Tibial artery (tissue), 4 donors: ENCODE results near the gene SNCA.

ENCODE experiments used
- DNase-seq, 2 donors: peaks; one replicate each; pipeline ENCODE4 v3.0.0-alpha.2; 2019
- H3K27ac ChIP-seq, 2 donors: fragments of 200-600 bp; sonication (generic) in 1 of 2; 1 replicate in 1 of 2; 2 replicates in 1 of 2; pipeline ENCODE4 v1.5.1; 2018 to 2019; ENCODE audit warnings: mild to moderate bottlenecking in 1 of 2
- H3K27me3 ChIP-seq, 2 donors: fragments of 200-600 bp; sonication (generic) in 1 of 2; one replicate each; pipeline versions ENCODE4 v1.5.1 to v1.6.0; 2016 to 2019
- H3K36me3 ChIP-seq, 3 donors: fragments of 200-600 bp; sonication (generic) in 2 of 3; one replicate each; pipeline ENCODE4 v1.5.1; 2016 to 2019; ENCODE audit warnings: mild to moderate bottlenecking in 2 of 3
- H3K4me1 ChIP-seq, 4 donors: fragments of 200-600 bp; sonication (generic) in 2 of 4; 1 replicate in 3 of 4; 2 replicates in 1 of 4; pipeline ENCODE4 v1.5.1; 2016 to 2019
- H3K4me3 ChIP-seq, 2 donors: fragments of 200-600 bp; sonication (generic) in 1 of 2; 1 replicate in 1 of 2; 2 replicates in 1 of 2; pipeline ENCODE4 v1.5.1; 2018 to 2019; ENCODE audit warnings: mild to moderate bottlenecking in 2 of 2
- H3K9me3 ChIP-seq, 3 donors: fragments of 200-600 bp; sonication (generic) in 1 of 3; one replicate each; pipeline ENCODE4 v1.5.1; 2016 to 2019
- CTCF ChIP-seq, 2 experiments: fragments of 200-600 bp in 1 of 2; fragments of 450-650 bp in 1 of 2; IDR thresholded peaks; one replicate each; pipeline ENCODE4 v1.5.1; 2017 to 2019; ENCODE audit warnings: antibody characterized with exemption in 2 of 2, mild to moderate bottlenecking in 1 of 2, moderate library complexity in 1 of 2
- intact Hi-C: fragments of 100-400 bp; cut with DNase I; formaldehyde crosslinking; loops from one replicate; pipeline ENCODE4 v1.15.0; 2023; ENCODE audit warnings: low total_unique reads

Gene SNCA

GRCh38 chr4:89755220-89755619 lies 81.7 kb downstream of the SNCA start:
- peaks cover 0 to 12% (median 3%) of the 10 kb centered on the region in 4 donors for H3K4me1 ChIP-seq
- no peak for DNase-seq
- intact Hi-C loops: no loop called here
- H3K9me3 ChIP-seq: no peaks in the 10 kb centered on the region
- H3K27ac ChIP-seq: no peak overlapping the region
- no peak for TF ChIP-seq CTCF (IDR thresholded peaks at IDR 0.05)
- no peaks in the 10 kb centered on the region for H3K27me3 ChIP-seq
- H3K4me3 ChIP-seq: no peak overlapping the region
- no peaks in the 10 kb centered on the region for H3K36me3 ChIP-seq

DNA sequence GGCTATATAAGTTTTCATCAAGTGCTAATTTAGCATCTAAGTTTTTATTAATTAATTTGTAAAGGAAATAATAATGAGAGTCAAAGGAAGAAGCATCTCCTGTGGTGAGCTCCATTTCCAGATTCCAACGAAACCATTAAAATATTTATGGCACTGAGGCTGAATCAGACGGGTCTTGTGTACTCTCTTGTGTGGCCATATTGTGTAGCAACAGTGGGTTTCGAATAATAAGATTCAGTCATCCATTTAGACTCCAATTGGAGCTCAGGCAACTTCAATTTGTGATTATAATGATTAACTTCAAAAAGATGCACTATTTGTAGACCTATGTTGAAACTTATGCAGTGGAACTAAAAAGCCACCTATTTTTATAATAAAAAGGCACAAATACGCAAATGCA lies 82.4 kb downstream of the SNCA start:
- peaks cover 0 to 12% (median 3%) of the 10 kb centered on the region in 4 donors for H3K4me1 ChIP-seq
- intact Hi-C loops: no loop called here
- H3K27ac ChIP-seq: no peak overlapping the region
- no peaks in the 10 kb centered on the region for H3K36me3 ChIP-seq
- no peaks in the 10 kb centered on the region for H3K27me3 ChIP-seq
- H3K4me3 ChIP-seq: no peak overlapping the region
- TF ChIP-seq CTCF (IDR thresholded peaks at IDR 0.05): no peak
- H3K9me3 ChIP-seq: no peaks in the 10 kb centered on the region
- DNase-seq: no peak

GRCh38 chr4:89753601-89754066 lies 83.3 kb downstream of the SNCA start:
- intact Hi-C loops: no loop called here
- Histone ChIP-seq H3K27ac (no peak overlapping the region), H3K4me1 (peaks cover 0 to 12% (median 3%) of the 10 kb centered on the region in 4 donors), H3K27me3 (no peaks in the 10 kb centered on the region), H3K4me3 (no peak overlapping the region), H3K9me3 (no peaks in the 10 kb centered on the region), H3K36me3 (no peaks in the 10 kb centered on the region)
- TF ChIP-seq CTCF (IDR thresholded peaks at IDR 0.05): no peak
- DNase-seq: no peak

DNA sequence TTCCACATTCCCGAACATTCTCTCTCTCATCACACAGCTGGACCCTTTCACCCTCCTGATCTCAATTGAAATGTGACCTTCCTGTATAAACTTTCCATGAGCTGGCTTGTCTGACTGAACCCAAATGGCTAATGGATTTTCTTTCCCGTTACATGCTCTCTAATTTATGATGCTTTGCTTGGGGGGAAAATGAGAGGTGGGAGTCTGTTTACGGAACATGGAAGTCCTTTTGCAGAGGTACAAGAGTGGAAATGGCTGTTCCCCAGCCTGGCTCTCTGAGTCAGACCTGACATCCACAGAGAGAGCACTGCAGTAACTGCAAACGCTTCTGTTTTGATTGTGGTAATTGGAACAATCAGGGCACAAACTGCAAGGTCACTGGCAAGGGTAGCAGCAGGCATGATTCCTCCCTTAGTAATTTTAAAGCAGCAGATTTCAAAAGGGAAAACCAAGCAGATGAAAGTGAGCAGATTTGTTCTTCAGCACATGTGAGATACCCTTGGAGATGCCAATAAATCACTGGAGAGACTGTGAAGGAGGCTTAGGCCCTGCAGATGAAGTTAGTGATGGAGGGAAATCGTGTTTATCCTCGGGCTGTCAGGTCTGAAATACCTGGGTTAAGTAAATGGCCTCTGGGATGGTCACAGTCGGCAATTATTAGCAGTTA lies 83.9 kb downstream of the SNCA start:
- no peaks in the 10 kb centered on the region for H3K9me3 ChIP-seq
- H3K4me3 ChIP-seq: no peak overlapping the region
- peaks cover 0 to 12% (median 3%) of the 10 kb centered on the region in 4 donors for H3K4me1 ChIP-seq
- H3K36me3 ChIP-seq: no peaks in the 10 kb centered on the region
- H3K27me3 ChIP-seq: no peaks in the 10 kb centered on the region
- TF ChIP-seq CTCF (IDR thresholded peaks at IDR 0.05): no peak
- intact Hi-C loops: no loop called here
- H3K27ac ChIP-seq: no peak overlapping the region
- DNase-seq: no peak

GRCh38 chr4:89751416-89751815 lies 85.5 kb downstream of the SNCA start:
- no peaks in the 10 kb centered on the region for H3K27me3 ChIP-seq
- no peak overlapping the region for H3K27ac ChIP-seq
- no peaks in the 10 kb centered on the region for H3K36me3 ChIP-seq
- H3K4me1 ChIP-seq: peaks cover 0 to 12% (median 3%) of the 10 kb centered on the region in 4 donors
- intact Hi-C loops: no loop called here
- no peak overlapping the region for H3K4me3 ChIP-seq
- no peaks in the 10 kb centered on the region for H3K9me3 ChIP-seq
- DNase-seq: no peak
- TF ChIP-seq CTCF (IDR thresholded peaks at IDR 0.05): no peak
